Caco-2 (cell line): ENCODE measurements around the gene ERBB2. TPM values are rescaled to one million over a fixed set of nuclear protein-coding genes. Genes with fewer than 3 reads are reported as not detected.

Experiments
- BruUV-seq: library from RNA; stranded (reverse); fragments of 400-500 nt; replicated peaks from 2 replicates; lab custom pipeline; 2021; lab: Mats Ljungman, UMichigan
- CTCF ChIA-PET: fragments of 300-600 bp; sonication (Branson Sonifier 250); formaldehyde crosslinking; loops from one replicate; lab custom pipeline; 2022; ENCODE audit warnings: antibody characterized with exemption; lab: Charles Lee
- POLR2A ChIA-PET: fragments of 300-600 bp; sonication (Branson Sonifier 250); formaldehyde crosslinking; loops from one replicate; lab custom pipeline; 2022; ENCODE audit warnings: antibody characterized with exemption; lab: Charles Lee
- DNase-seq, 2 experiments: peaks; one replicate each; pipeline versions ENCODE4 v3.0.0 to v3.0.0-alpha.2; 2020 to 2022
- H3K27me3 ChIP-seq: replicated peaks from 2 replicates; pipeline ENCODE4 v1.6.0; 2011; ENCODE audit warnings: low read length; ENCODE audit not compliant: control insufficient read depth, insufficient read depth
- H3K36me3 ChIP-seq: 2 replicates; pipeline ENCODE4 v1.5.1; 2011; ENCODE audit warnings: low read length; ENCODE audit not compliant: control insufficient read depth, insufficient read depth
- H3K4me1 ChIP-seq: fragments of 250-450 bp; sonication (Bioruptor Pico); 2 replicates; pipeline ENCODE4 v1.5.1; 2020; ENCODE audit warnings: mild to moderate bottlenecking
- H3K4me3 ChIP-seq: 2 replicates; pipeline ENCODE4 v1.5.1; 2011; ENCODE audit warnings: low read depth, mild to moderate bottlenecking, control low read depth, low read length
- H3K9me3 ChIP-seq: fragments of 250-450 bp; sonication (Bioruptor Pico); 2 replicates; pipeline ENCODE4 v1.5.1; 2020; ENCODE audit warnings: mild to moderate bottlenecking, moderate library complexity
- H3K27ac Mint-ChIP-seq: one replicate; pipeline ENCODE4 v1.8.0; 2022; ENCODE audit warnings: mixed read lengths; ENCODE audit not compliant: unreplicated experiment
- H3K27me3 Mint-ChIP-seq: one replicate; pipeline ENCODE4 v1.8.0; 2022; ENCODE audit warnings: mixed read lengths; ENCODE audit not compliant: insufficient read depth, unreplicated experiment
- H3K36me3 Mint-ChIP-seq: one replicate; pipeline ENCODE4 v1.8.0; 2022; ENCODE audit warnings: mild to moderate bottlenecking, mixed read lengths; ENCODE audit not compliant: insufficient read depth, unreplicated experiment
- H3K4me1 Mint-ChIP-seq: one replicate; pipeline ENCODE4 v1.8.0; 2022; ENCODE audit warnings: low read depth, mixed read lengths; ENCODE audit not compliant: unreplicated experiment
- H3K4me3 Mint-ChIP-seq: one replicate; pipeline ENCODE4 v1.8.0; 2022; ENCODE audit warnings: mild to moderate bottlenecking, moderate library complexity, mixed read lengths; ENCODE audit not compliant: unreplicated experiment
- H3K9me3 Mint-ChIP-seq: one replicate; pipeline ENCODE4 v1.8.0; 2022; ENCODE audit warnings: mixed read lengths; ENCODE audit not compliant: unreplicated experiment
- intact Hi-C: fragments of 100-400 bp; cut with micrococcal nuclease; formaldehyde crosslinking; loops from one replicate; pipeline ENCODE4 v1.10.0; 2022; ENCODE audit not compliant: unreplicated experiment
- total RNA-seq: library from RNA; stranded (reverse); gene quantifications from 2 replicates; pipeline ENCODE4 v1.2.3, GENCODE V29; 2022
- TF ChIP-seq, protein P1 (sequence below), 2 experiments: fragments of 200-600 bp in 1 of 2; IDR thresholded peaks; 1 replicate in 1 of 2; 2 replicates in 1 of 2; pipeline versions ENCODE4 v1.5.1 to v1.8.0; 2011 to 2022; ENCODE audit warnings: antibody characterized with exemption in 1 of 2, control low read depth in 1 of 2, inconsistent platforms in 1 of 2, low read depth in 1 of 2, low read length in 1 of 2, mild to moderate bottlenecking in 1 of 2, moderate library complexity in 1 of 2; ENCODE audit not compliant: insufficient read depth in 1 of 2, severe bottlenecking in 1 of 2, unreplicated experiment in 1 of 2

The ERBB2 gene
- total RNA-seq, 1 experiment from 2014 or later = 121 TPM

- Histone ChIP-seq H3K4me1 (peaks cover 7% of the 10 kb centered on the region; the same call in 1 of the 2 replicates), H3K36me3 (no peaks in the 10 kb centered on the region; the same call in 1 of the 2 replicates), H3K4me3 (no peak overlapping the region), H3K27me3 (no peaks in the 10 kb centered on the region), H3K9me3 (no peaks in the 10 kb centered on the region)
- Mint-ChIP-seq H3K4me3 (no peak overlapping the region), H3K27ac (no peak overlapping the region), H3K27me3 (peaks cover 4% of the 10 kb centered on the region), H3K4me1 (peaks cover 6% of the 10 kb centered on the region), H3K9me3 (no peaks in the 10 kb centered on the region), H3K36me3 (peaks cover 10% of the 10 kb centered on the region)
- TF ChIP-seq, protein P1, sequence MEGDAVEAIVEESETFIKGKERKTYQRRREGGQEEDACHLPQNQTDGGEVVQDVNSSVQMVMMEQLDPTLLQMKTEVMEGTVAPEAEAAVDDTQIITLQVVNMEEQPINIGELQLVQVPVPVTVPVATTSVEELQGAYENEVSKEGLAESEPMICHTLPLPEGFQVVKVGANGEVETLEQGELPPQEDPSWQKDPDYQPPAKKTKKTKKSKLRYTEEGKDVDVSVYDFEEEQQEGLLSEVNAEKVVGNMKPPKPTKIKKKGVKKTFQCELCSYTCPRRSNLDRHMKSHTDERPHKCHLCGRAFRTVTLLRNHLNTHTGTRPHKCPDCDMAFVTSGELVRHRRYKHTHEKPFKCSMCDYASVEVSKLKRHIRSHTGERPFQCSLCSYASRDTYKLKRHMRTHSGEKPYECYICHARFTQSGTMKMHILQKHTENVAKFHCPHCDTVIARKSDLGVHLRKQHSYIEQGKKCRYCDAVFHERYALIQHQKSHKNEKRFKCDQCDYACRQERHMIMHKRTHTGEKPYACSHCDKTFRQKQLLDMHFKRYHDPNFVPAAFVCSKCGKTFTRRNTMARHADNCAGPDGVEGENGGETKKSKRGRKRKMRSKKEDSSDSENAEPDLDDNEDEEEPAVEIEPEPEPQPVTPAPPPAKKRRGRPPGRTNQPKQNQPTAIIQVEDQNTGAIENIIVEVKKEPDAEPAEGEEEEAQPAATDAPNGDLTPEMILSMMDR (IDR thresholded peaks at IDR 0.05; ENCODE audit: insufficient read depth in 1 of 2, low read depth in 1 of 2, low read length in 1 of 2, severe bottlenecking in 1 of 2, unreplicated experiment in 1 of 2) = no peak
- CTCF ChIA-PET = interaction anchor here (0.6 to 1.4 kb wide), 2 partner anchors 10 to 27 kb away, joined by 3 to 5 read pairs; no protein-coding TSS in a partner anchor
- DNase-seq = no peak
- POLR2A ChIA-PET = no interaction called here
- no TSS peak for BruUV-seq
- intact Hi-C loops = no loop called here
Measured at GRCh38 chr17:39663688-39664580, 35.9 kb upstream of the ERBB2 start.

- H3K9me3 Mint-ChIP-seq = no peaks in the 10 kb centered on the region
- H3K4me1 Mint-ChIP-seq = peaks cover 6% of the 10 kb centered on the region
- intact Hi-C loops = no loop called here
- POLR2A ChIA-PET = no interaction called here
- peaks cover 10% of the 10 kb centered on the region for H3K36me3 Mint-ChIP-seq
- CTCF ChIA-PET = interaction anchor here (2.0 to 2.5 kb wide), 2 partner anchors 11 to 43 kb away, joined by 7 to 12 read pairs; no protein-coding TSS in a partner anchor
- Histone ChIP-seq H3K9me3 (no peaks in the 10 kb centered on the region), H3K4me3 (no peak within 1 kb of the TSS), H3K27me3 (no peaks in the 10 kb centered on the region), H3K4me1 (peaks cover 7% of the 10 kb centered on the region; the same call in 1 of the 2 replicates), H3K36me3 (no peaks in the 10 kb centered on the region; the same call in 1 of the 2 replicates)
- no TSS peak for BruUV-seq
- no peak for DNase-seq
- TF ChIP-seq, protein P1 (IDR thresholded peaks at IDR 0.05; ENCODE audit: insufficient read depth in 1 of 2, low read depth in 1 of 2, low read length in 1 of 2, severe bottlenecking in 1 of 2, unreplicated experiment in 1 of 2) = no peak
- H3K27ac Mint-ChIP-seq = no peak within 1 kb of the TSS
- peaks cover 4% of the 10 kb centered on the region for H3K27me3 Mint-ChIP-seq
- peak within 1 kb of the TSS; percentile 28 for H3K4me3 Mint-ChIP-seq
Measured at GRCh38 chr17:39664581-39665561, 35.0 kb upstream of the ERBB2 start, which contains the start of gene TCAP. Gene TCAP (plus strand): TSS chr17:39665349. CDS start chr17:39665360, 11 bp downstream.
